Bone marrow (tissue), 2 donors: ENCODE results near the gene BTBD10.

ENCODE experiments used
- DNase-seq, 2 donors: peaks; one replicate each; lab custom pipeline; 2025; lab: John Stamatoyannopoulos, UW

The BTBD10 gene

GRCh38 chr11:13462901-13463778, at the start of gene BTBD10:
Gene BTBD10 (minus strand): TSS chr11:13463222. CDS start chr11:13445124, 18,098 bp downstream.
- DNase-seq = peak; percentile 68 to 91

GRCh38 chr11:13503393-13503792, 40.4 kb upstream of the BTBD10 start:
- DNase-seq = no peak

- DNase-seq = no peak
These were observed 39.5 kb upstream of the BTBD10 start for GRCh38 chr11:13502492-13502891.

- no peak for DNase-seq
These were observed 32.9 kb upstream of the BTBD10 start, which contains the start of gene PTH for GRCh38 chr11:13495929-13496328. Gene PTH (minus strand): TSS chr11:13495997. CDS start chr11:13492855, 3,142 bp downstream.

- no peak for DNase-seq
These were observed 31.0 kb upstream of the BTBD10 start for GRCh38 chr11:13494051-13494450.

- DNase-seq = peak in 1 of 2 donors; percentile 21
These were observed 24.6 kb upstream of the BTBD10 start for GRCh38 chr11:13487661-13488030.

- DNase-seq = peak in 1 of 2 donors; percentile 13
These were observed 24.1 kb upstream of the BTBD10 start for GRCh38 chr11:13486926-13487660.

- no peak for DNase-seq
These were observed 17.2 kb upstream of the BTBD10 start for GRCh38 chr11:13480198-13480597.

- DNase-seq = no peak
These were observed 16.7 kb upstream of the BTBD10 start for GRCh38 chr11:13479688-13480087.

GRCh38 chr11:13475091-13475490, 12.1 kb upstream of the BTBD10 start:
- no peak for DNase-seq

- no peak for DNase-seq
These were observed 10.1 kb upstream of the BTBD10 start for GRCh38 chr11:13473013-13473722.

- DNase-seq = no peak
These were observed 5.7 kb upstream of the BTBD10 start for GRCh38 chr11:13468750-13469149.

- DNase-seq = peak in 1 of 2 donors; percentile 17
These were observed 2.9 kb upstream of the BTBD10 start for GRCh38 chr11:13465909-13466371.

- no peak for DNase-seq
These were observed 813 bp upstream of the BTBD10 start for GRCh38 chr11:13463779-13464290.

- DNase-seq = peak; percentile 44 to 68
These were observed 616 bp downstream of the BTBD10 start for GRCh38 chr11:13462311-13462900.

- no peak for DNase-seq
These were observed 1.7 kb downstream of the BTBD10 start for GRCh38 chr11:13461291-13461690.

GRCh38 chr11:13450832-13451397, 12.1 kb downstream of the BTBD10 start:
- DNase-seq = no peak

- no peak for DNase-seq
These were observed 13.5 kb downstream of the BTBD10 start for GRCh38 chr11:13449522-13449921.

GRCh38 chr11:13448876-13449275, 14.1 kb downstream of the BTBD10 start:
- DNase-seq = no peak

- no peak for DNase-seq
These were observed 16.6 kb downstream of the BTBD10 start for GRCh38 chr11:13446444-13446843.

- no peak for DNase-seq
These were observed 17.4 kb downstream of the BTBD10 start for GRCh38 chr11:13445588-13445987.
